ENCODE data around the gene BCL2A1.
A peak's percentile ranks its signal among the peaks of the same experiment; 100 is the strongest.
"Not testable (repeated sequence)": the region's sequence is repeated elsewhere in the genome, so short reads cannot be mapped to it uniquely, and the experiment has no call there.

Gene BCL2A1
- total RNA-seq, result 224 to 1,549 (median 556) reads per million in 18 experiments

DNA sequence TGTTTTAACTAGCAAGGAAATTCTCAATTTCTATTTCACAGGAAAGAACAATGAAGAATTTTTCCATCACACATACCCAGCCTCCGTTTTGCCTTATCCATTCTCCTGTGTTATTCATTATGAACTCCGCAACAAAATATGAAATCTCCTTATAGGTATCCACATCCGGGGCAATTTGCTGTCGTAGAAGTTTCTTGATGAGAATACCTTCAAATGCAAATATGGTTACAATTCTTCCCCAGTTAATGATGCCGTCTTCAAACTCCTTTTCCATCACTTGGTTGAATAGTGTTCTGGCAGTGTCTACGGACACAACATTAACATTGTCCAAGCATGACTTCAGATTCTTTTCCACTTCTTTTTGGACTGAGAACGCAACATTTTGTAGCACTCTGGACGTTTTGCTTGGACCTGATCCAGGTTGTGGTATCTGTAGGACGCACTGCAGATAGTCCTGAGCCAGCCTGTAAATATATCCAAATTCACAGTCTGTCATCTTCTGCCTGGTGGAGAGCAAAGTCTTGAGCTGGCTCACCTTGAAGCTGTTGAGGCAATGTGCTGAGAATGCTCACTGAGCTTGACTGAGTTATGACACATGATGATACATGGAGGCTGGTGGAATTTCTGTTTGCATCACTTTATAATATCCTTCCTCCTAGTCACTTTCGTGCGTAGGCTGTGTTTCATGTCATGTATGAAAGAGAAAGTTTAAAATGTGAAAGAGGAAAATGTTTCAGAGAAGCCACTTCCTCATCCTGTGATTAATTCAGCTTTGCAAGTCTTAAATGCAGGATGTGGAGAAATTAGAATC is at the start of gene BCL2A1:
BCL2A1 (minus strand) TSS at position 573 of the 811 bp plus-strand sequence; CDS start at position 496, 77 bp downstream.
- DNase-seq, result peak; percentile 95 to 99

- DNase-seq, result no peak
Measured at GRCh38 chr15:80020731-80021130, 49.7 kb upstream of the BCL2A1 start.

GRCh38 chr15:80020149-80020548 is 49.2 kb upstream of the BCL2A1 start:
- not testable (repeated sequence) for DNase-seq

- no peak for DNase-seq
Measured at GRCh38 chr15:80019168-80019745, 48.3 kb upstream of the BCL2A1 start.

GRCh38 chr15:80017139-80017538 is 46.1 kb upstream of the BCL2A1 start:
- DNase-seq, result not testable (repeated sequence)

DNA sequence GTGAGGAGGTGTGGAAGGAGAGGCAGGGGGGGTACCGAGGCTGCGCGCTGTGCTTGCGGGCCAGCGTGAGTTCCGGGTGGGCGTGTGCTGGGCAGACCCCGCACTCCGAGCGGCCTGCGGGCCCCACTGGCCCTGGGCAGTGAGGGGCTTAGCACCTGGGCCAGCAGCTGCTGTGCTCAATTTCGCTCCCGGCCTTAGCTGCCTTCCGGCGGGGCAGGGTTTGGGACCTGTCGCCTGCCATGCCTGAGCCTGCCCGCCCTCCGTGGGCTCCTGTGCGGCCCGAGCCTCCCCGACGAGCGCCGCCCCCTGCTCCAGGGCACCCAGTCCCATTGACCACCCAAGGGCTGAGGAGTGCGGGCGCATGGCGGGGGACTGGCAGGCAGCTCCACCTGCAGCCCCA is 45.5 kb upstream of the BCL2A1 start:
- DNase-seq, result not testable (repeated sequence)

- DNase-seq, result no peak
Measured at GRCh38 chr15:80015156-80015555, 44.2 kb upstream of the BCL2A1 start.

- not testable (repeated sequence) for DNase-seq
Measured at GRCh38 chr15:80014186-80014585, 43.2 kb upstream of the BCL2A1 start.

DNA sequence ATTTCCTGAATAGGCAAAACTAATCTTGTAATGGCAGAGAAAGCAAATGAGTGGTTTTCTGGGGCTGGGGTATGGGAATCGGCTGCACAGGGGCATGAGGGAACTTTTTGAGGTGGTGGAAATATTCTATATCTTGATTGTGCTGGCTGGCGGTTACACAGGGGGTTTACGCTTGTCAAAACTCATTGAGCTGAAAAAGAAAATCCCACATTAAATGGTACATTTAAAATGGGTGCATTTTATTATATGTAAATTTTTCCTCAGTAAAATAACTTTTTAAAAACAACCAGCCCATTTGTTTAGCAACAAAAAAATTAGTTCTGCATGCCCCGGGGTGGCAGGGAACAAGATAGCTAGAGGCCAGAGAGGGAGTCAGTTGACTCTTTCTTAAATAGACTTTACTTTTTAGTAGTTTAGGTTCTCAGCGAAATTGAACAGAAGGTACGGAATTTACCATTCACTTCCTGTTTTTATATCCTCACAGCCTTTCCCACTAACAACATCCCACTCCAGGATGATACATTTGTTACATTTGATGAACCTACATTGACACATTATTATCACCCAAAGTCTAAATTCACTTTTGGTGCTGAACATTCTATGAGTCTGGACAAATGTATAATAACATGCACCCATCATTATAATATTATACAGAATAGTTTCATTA is 41.2 kb upstream of the BCL2A1 start:
- no peak for DNase-seq

DNA sequence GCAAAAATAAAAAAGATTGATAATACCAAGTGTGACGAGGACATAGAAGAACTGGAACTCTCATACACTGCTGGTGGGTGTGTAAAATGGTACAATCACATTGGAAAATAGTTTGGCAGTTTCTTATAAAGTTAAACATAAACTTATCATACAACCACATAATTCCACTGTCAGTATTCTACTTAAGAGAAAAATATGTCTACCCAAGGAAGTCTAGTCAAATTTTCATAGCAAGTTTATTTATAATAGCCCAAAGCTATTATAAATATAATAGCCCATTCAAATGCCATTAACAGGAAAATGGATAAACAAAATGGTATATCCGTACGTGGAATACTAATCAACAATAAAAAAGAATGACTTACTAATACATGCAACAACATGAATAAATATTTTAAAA is 40.6 kb upstream of the BCL2A1 start:
- no peak for DNase-seq

GRCh38 chr15:80011041-80011523 is 40.1 kb upstream of the BCL2A1 start:
- peak; percentile 46 to 71 for DNase-seq

DNA sequence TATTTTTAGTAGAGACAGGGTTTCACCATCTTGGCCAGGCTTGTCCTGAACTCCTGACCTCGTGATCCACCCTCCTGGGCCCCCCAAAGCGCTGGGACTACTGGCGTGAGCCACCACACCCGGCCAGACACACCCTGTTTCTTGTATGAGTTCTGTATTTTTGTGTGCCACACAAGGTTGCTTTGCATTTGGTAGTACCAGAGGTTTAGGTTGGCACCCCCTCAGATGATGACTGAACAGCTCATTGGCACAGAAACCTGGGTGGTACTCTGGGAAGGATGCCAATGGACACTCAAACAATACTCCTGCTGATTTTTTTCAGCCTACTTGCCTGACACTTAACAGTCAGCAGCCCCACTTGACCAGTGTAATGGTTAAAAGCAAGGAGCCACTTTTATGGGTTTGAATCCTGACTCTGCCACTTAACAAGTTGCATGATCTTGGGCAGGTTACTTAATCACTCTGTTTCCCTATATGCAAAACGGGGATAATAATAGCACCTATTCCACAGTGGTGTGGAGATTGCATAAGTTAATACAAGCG is 39.2 kb upstream of the BCL2A1 start:
- no peak for DNase-seq

- no peak for DNase-seq
Measured at GRCh38 chr15:80007532-80007931, 36.5 kb upstream of the BCL2A1 start.

DNA sequence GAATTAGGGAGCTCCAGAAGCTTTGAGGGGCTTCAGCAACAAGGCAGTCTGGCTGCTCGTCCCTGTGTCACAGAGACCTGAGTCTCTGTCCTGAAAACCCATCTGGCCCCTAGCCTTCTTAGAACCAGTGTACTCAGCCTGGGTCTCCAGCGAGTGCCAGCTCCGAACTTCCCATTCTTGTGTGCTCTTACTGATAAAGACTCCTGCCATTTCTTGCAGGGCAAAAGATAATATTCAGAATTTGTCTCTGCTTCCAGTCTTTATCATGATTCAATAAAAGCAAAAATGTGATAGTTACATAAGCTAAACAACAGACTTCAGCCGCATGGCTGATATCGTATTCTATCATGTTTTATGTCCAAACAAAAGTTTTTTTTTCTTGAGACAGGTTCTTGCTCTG is 36.0 kb upstream of the BCL2A1 start:
- DNase-seq, result no peak

DNA sequence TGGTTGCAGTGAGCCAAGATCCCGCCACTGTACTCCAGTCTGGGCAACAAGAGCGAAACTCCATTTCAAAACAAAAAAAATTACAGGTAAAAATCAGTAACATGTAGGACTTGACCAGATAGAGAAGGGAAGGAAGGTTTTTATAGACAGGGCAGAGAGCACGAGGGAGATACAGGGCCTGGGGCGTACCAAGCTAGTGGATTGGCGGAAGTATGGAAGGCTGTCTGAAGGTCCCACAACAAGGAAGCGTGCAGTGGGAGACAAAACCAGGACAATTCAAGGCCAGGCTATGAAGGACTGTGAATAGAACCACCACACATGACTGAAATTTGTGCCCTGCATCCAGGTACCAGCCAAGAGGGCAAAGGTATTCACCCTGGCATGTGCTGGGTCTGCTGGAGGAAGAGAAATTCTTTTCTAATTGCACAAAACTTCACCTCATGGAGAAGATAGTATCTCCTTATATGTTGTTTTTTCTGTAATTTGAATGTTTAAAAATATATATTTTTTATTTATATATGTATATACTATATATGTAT is 33.0 kb upstream of the BCL2A1 start:
- no peak for DNase-seq

DNA sequence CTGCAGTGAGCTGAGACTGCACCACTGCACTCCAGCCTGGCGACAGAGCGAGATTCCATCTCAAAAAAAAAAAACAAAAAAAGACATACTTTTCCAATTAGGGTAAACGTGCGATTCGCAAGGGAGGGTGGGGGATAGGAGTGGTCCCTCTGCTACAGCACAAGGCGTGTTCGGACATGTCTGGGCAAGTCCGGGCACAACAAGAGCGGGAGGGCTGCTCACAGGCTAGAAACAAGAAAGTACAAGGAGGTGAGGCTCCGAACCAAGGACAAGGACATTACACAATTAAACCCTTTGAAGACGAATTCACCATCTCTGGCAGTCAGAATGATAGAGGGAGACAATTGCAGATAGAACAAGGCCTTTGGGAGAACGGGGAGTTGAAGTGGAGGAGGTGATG is 32.2 kb upstream of the BCL2A1 start:
- DNase-seq, result no peak

GRCh38 chr15:80002267-80002666 is 31.3 kb upstream of the BCL2A1 start:
- no peak for DNase-seq

GRCh38 chr15:79994615-79995014 is 23.6 kb upstream of the BCL2A1 start:
- DNase-seq, result peak; percentile 22 to 53

DNA sequence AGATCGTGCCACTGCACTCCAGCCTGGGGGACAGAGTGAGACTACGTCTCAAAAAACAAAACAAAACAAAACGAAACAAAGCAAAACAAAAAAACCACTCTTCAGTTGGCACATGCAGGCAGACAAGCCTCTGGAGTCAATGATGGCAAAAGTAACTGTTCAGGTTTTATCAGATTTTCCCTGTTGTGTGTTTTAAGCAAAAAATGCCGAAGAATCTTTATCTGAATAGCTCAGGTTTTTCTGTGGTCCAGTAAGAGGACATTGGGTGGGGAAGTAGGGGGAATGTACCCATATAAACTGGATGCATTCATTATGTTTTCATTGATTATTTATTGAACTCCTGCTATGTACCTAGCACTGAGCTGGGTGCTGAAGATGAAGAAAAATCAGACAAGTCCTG is 20.8 kb upstream of the BCL2A1 start:
- no peak for DNase-seq

- DNase-seq, result no peak
Measured at GRCh38 chr15:79990997-79991334, 20.0 kb upstream of the BCL2A1 start.

- peak in 1 of 2 donors; percentile 2 for DNase-seq
Measured at GRCh38 chr15:79990280-79990996, 19.4 kb upstream of the BCL2A1 start.

DNA sequence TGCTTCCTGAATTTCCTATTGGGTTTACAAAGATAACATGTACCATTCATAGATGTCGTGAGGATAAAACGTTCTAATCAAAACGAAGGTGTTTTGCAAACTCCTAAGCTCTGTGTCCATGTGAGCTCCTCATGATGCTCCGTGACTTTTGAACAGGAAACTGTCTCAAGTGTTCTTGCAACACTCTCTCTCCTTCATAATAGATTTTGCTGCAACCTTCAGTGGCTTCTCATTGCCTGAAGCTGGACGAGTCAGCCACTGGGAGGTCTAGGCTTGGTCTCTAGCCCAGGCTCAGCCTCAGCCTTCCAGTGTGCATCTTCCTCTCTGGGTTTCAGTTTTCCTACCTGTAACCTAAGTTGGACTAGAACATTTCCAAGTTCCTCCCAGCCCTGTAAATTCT is 18.7 kb upstream of the BCL2A1 start:
- peak; percentile 95 for DNase-seq
